Pancreas (tissue), 10 donors: ENCODE data around the gene CCDC170. TPM values are rescaled to one million over a fixed set of nuclear protein-coding genes. Genes with fewer than 3 reads are reported as not detected.

Experiments
- ATAC-seq, 4 donors: fragments of 200-7000 bp; cut with Tn5 transposase; one replicate each; pipeline versions ENCODE4 v1.8.0 to v1.9.1; 2020; ENCODE audit warnings: mild to moderate bottlenecking in 4 of 4, moderate library complexity in 4 of 4
- DNase-seq, 6 donors: peaks; one replicate each; pipeline ENCODE4 v3.0.0-alpha.2; 2020
- FAIRE-seq: peaks from 2 replicates; lab custom pipeline; 2012; peaks lifted over from hg19 to GRCh38; lab: Jason Lieb, UNC
- H3K27ac ChIP-seq, 4 donors: fragments of 200-600 bp; sonication (generic); 1 replicate in 3 of 4; 2 replicates in 1 of 4; pipeline versions ENCODE4 v1.5.0 to v1.8.0; 2020
- H3K27me3 ChIP-seq, 4 donors: fragments of 200-600 bp; one replicate each; pipeline ENCODE4 v1.8.0; 2021
- H3K36me3 ChIP-seq, 3 donors: fragments of 200-600 bp; sonication (generic) in 1 of 3; one replicate each; pipeline versions ENCODE4 v1.5.0 to v1.8.0; 2020 to 2021
- H3K4me1 ChIP-seq, 3 donors: fragments of 200-600 bp; one replicate each; pipeline ENCODE4 v1.8.0; 2021
- H3K4me3 ChIP-seq, 4 donors: fragments of 200-600 bp; sonication (generic) in 2 of 4; one replicate each; pipeline versions ENCODE4 v1.5.0 to v1.8.0; 2020 to 2021
- H3K9me3 ChIP-seq, 4 donors: fragments of 200-600 bp; one replicate each; pipeline ENCODE4 v1.8.0; 2021
- CTCF ChIP-seq, 4 donors: fragments of 200-600 bp; sonication (generic) in 3 of 4; IDR thresholded peaks; one replicate each; pipeline versions ENCODE4 v1.5.0 to v1.8.0; 2021; ENCODE audit warnings: antibody characterized with exemption in 4 of 4
- WGBS, 2 donors: extraction: QIAGEN DNeasy Blood & Tissue Kit; methylation state at CpG; one replicate each; pipeline ENCODE4 v1.1.7; 2013; 5-methylcytosine and 5-hydroxymethylcytosine counted together
- intact Hi-C, 3 donors: fragments of 100-400 bp; cut with DNase I; formaldehyde crosslinking; loops; one replicate each; pipeline versions ENCODE4 v1.11.1 to v1.14.2; 2022
- polyA plus RNA-seq, 2 donors: library from polyadenylated mRNA; stranded (reverse); fragments of 200-250 nt; gene quantifications; one replicate each; pipeline ENCODE4 v1.2.3, GENCODE V29; 2013
- total RNA-seq, 6 donors: library from RNA; stranded (reverse); fragmentation: NEBNext Ultra II Directional in 4 of 6; extraction: Animal tissue kit (Norgen Biotek cat#: 25700) in 4 of 6; gene quantifications; one replicate each; pipeline versions ENCODE4 v1.2.1 to v1.2.4, GENCODE V29; 2021 to 2023
- donor health status: healthy with polysubstance abuse.
- donor health status: DM: no; HTN: no; CAD: no; lungs with moderate emphysema.
- donor health status: DM: no; HTN: no; CAD: no.
- donor health status: control.
- donor health status: control.
- donor health status: Bipolar disorder and iron deficiency.
- donor health status: DM: yes; HTN: yes; CAD: no.
- donor health status: DM: no; HTN: no; CAD: no.
- donor health status: DM: no; HTN: no; CAD: no.
- donor health status: DM: yes; HTN: yes; CAD: no.

CCDC170 gene
- total and polyA plus RNA-seq, 8 donors, result 0.03 to 0.81 (median 0.40) TPM; not detected in 1

- FAIRE-seq (no peak), ATAC-seq (no peak), DNase-seq (no peak)
- no peak for TF ChIP-seq CTCF (IDR thresholded peaks at IDR 0.05)
- no peak overlapping the region for H3K27ac ChIP-seq
- no peaks in the 10 kb centered on the region for H3K9me3 ChIP-seq
- 82 to 90% methylated on average over 3 of the region's 3 CpGs for WGBS, 2 donors
- no peaks in the 10 kb centered on the region for H3K27me3 ChIP-seq
- intact Hi-C loops, result no loop called here
- H3K36me3 ChIP-seq, result no peaks in the 10 kb centered on the region
- no peak overlapping the region for H3K4me3 ChIP-seq
- H3K4me1 ChIP-seq, result no peaks in the 10 kb centered on the region
Measured at GRCh38 chr6:151534576-151534975, 40.8 kb downstream of the CCDC170 start.

- no peak overlapping the region for H3K4me3 ChIP-seq
- H3K4me1 ChIP-seq, result no peaks in the 10 kb centered on the region
- intact Hi-C loops, result no loop called here
- WGBS, 2 donors, result 29 to 35% methylated on average over 4 of the region's 4 CpGs
- no peak for TF ChIP-seq CTCF (IDR thresholded peaks at IDR 0.05)
- H3K36me3 ChIP-seq, result no peaks in the 10 kb centered on the region
- H3K27ac ChIP-seq, result no peak overlapping the region
- DNase-seq (no peak), ATAC-seq (no peak), FAIRE-seq (no peak)
- H3K9me3 ChIP-seq, result no peaks in the 10 kb centered on the region
- H3K27me3 ChIP-seq, result no peaks in the 10 kb centered on the region
Measured at GRCh38 chr6:151535476-151536187, 41.8 kb downstream of the CCDC170 start.

- Histone ChIP-seq H3K36me3 (no peaks in the 10 kb centered on the region), H3K27me3 (no peaks in the 10 kb centered on the region), H3K4me1 (no peaks in the 10 kb centered on the region), H3K4me3 (no peak overlapping the region), H3K9me3 (no peaks in the 10 kb centered on the region), H3K27ac (no peak overlapping the region)
- no peak for TF ChIP-seq CTCF (IDR thresholded peaks at IDR 0.05)
- FAIRE-seq (no peak), DNase-seq (no peak), ATAC-seq (no peak)
- intact Hi-C loops, result no loop called here
- WGBS, 2 donors, result 85 to 90% methylated on average over 10 of the region's 10 CpGs
Measured at GRCh38 chr6:151536188-151536479, 42.3 kb downstream of the CCDC170 start.

- ATAC-seq (no peak), DNase-seq (no peak), FAIRE-seq (no peak)
- Histone ChIP-seq H3K9me3 (no peaks in the 10 kb centered on the region), H3K27me3 (no peaks in the 10 kb centered on the region), H3K27ac (no peak overlapping the region), H3K4me3 (no peak overlapping the region), H3K4me1 (no peaks in the 10 kb centered on the region), H3K36me3 (no peaks in the 10 kb centered on the region)
- intact Hi-C loops, result no loop called here
- TF ChIP-seq CTCF (IDR thresholded peaks at IDR 0.05), result no peak
Measured at GRCh38 chr6:151537556-151537955, 43.7 kb downstream of the CCDC170 start.

- ATAC-seq, result no peak
- H3K9me3 ChIP-seq, result no peaks in the 10 kb centered on the region
- WGBS, 2 donors, result 14 to 20% methylated on average over 1 of the region's 1 CpG
- no peak for TF ChIP-seq CTCF (IDR thresholded peaks at IDR 0.05)
- no peaks in the 10 kb centered on the region for H3K36me3 ChIP-seq
- H3K4me3 ChIP-seq, result no peak overlapping the region
- H3K27ac ChIP-seq, result no peak overlapping the region
- intact Hi-C loops, result no loop called here
- no peaks in the 10 kb centered on the region for H3K27me3 ChIP-seq
- no peak for DNase-seq
- H3K4me1 ChIP-seq, result no peaks in the 10 kb centered on the region
- no peak for FAIRE-seq
Measured at GRCh38 chr6:151539506-151540268, 45.9 kb downstream of the CCDC170 start.
